C4-2B (cell line): Measurements from ENCODE around the gene CETP.

ENCODE experiments used
- H3K27ac ChIP-seq: fragments of 450-650 bp; 2 replicates; pipeline ENCODE4 v1.5.1; 2017
- ZFX ChIP-seq: fragments of 450-650 bp; IDR thresholded peaks from 2 replicates; pipeline ENCODE4 v1.6.1; 2017
- TF ChIP-seq, protein P1 (sequence below): fragments of 450-650 bp; conservative IDR thresholded peaks from 2 replicates; pipeline ENCODE4 v1.5.1; 2017; ENCODE audit warnings: mild to moderate bottlenecking

CETP gene, protein sequence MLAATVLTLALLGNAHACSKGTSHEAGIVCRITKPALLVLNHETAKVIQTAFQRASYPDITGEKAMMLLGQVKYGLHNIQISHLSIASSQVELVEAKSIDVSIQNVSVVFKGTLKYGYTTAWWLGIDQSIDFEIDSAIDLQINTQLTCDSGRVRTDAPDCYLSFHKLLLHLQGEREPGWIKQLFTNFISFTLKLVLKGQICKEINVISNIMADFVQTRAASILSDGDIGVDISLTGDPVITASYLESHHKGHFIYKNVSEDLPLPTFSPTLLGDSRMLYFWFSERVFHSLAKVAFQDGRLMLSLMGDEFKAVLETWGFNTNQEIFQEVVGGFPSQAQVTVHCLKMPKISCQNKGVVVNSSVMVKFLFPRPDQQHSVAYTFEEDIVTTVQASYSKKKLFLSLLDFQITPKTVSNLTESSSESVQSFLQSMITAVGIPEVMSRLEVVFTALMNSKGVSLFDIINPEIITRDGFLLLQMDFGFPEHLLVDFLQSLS

DNA sequence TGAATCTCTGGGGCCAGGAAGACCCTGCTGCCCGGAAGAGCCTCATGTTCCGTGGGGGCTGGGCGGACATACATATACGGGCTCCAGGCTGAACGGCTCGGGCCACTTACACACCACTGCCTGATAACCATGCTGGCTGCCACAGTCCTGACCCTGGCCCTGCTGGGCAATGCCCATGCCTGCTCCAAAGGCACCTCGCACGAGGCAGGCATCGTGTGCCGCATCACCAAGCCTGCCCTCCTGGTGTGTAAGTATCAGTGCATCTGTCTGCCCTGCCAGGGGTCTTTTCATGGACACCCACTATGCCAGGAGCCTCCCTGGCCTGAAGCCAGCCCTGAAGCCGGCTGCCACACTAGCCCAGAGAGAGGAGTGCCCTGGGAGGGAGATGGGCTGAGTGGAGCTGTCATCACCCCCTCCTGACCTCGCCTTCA lies at the start of gene CETP:
TSS of gene CETP (plus strand) at position 100 of the 431 bp plus-strand sequence. CDS start at position 130, 30 bp downstream.
- no peak within 1 kb of the TSS for H3K27ac ChIP-seq
- TF ChIP-seq ZFX = no peak
- TF ChIP-seq, protein P1, sequence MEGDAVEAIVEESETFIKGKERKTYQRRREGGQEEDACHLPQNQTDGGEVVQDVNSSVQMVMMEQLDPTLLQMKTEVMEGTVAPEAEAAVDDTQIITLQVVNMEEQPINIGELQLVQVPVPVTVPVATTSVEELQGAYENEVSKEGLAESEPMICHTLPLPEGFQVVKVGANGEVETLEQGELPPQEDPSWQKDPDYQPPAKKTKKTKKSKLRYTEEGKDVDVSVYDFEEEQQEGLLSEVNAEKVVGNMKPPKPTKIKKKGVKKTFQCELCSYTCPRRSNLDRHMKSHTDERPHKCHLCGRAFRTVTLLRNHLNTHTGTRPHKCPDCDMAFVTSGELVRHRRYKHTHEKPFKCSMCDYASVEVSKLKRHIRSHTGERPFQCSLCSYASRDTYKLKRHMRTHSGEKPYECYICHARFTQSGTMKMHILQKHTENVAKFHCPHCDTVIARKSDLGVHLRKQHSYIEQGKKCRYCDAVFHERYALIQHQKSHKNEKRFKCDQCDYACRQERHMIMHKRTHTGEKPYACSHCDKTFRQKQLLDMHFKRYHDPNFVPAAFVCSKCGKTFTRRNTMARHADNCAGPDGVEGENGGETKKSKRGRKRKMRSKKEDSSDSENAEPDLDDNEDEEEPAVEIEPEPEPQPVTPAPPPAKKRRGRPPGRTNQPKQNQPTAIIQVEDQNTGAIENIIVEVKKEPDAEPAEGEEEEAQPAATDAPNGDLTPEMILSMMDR = no peak

DNA sequence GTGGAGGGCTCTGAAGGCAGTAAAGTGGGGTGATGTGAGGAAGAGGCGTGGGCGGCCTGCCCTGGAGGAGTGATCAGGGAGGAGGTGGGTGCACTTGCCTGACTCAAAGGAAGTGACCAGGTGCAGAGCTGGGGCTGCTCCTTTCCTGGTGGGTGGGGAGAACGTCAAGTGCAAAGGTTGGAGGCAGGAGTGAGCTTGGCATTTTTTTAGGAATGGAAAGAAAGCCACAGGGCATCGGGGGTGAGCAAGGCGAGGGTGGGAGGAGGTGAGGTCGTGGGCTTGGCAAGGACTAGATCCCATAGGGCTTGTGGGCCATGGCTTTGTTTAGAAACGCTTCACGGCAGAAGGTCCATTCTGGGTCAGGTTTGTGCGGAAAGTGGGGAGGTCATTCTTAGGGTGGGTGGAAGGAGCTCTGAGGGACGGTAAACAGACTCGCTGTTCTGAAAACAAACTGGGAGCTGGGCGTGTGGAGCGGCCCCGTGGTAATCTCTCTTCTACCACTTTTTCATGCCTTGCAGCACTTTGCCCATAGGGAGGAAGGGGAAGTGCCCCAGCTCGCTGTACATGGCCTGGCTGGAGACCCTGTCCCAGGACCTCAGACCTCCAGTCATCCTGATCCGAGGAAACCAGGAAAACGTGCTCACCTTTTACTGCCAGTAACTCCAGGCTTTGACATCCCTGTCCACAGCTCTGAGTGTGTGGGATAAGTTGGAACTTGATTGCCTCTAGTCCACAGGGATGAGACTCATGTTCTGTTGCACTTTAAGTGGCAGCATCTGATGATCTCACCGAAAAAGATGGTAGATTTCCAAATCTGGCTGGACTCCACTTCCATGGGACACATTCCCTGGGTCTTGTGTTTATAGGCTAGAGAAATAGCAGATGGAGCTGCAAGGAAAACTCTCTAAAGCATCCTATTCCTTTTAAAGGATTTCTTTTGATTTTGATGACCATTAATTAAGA lies 48.7 kb upstream of the CETP start:
- TF ChIP-seq ZFX = no peak
- TF ChIP-seq, protein P1 = no peak
- no peak overlapping the region for H3K27ac ChIP-seq

DNA sequence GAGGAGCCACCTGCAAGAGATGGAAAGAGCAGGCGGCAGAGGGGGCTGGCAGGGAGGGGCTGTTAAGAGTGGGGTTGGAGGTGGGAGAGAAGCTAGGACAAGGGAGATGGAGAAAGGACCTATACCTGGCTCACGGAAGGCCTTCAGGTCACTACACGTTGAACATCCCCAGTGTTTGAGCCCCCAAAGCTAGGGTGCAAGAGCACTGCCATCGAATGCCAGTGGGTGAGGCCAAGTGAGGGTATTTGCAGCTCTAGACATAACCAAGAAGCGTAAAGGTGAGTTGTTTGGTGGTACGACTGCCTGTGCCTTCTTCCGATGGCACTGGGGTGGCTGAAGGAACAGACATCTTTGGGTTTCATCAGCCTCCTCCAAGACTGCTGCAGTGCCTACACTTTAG lies 46.9 kb upstream of the CETP start:
- H3K27ac ChIP-seq = peak overlapping the region; percentile 24; the same call in 1 of the 2 replicates
- TF ChIP-seq, protein P1 = no peak
- no peak for TF ChIP-seq ZFX

DNA sequence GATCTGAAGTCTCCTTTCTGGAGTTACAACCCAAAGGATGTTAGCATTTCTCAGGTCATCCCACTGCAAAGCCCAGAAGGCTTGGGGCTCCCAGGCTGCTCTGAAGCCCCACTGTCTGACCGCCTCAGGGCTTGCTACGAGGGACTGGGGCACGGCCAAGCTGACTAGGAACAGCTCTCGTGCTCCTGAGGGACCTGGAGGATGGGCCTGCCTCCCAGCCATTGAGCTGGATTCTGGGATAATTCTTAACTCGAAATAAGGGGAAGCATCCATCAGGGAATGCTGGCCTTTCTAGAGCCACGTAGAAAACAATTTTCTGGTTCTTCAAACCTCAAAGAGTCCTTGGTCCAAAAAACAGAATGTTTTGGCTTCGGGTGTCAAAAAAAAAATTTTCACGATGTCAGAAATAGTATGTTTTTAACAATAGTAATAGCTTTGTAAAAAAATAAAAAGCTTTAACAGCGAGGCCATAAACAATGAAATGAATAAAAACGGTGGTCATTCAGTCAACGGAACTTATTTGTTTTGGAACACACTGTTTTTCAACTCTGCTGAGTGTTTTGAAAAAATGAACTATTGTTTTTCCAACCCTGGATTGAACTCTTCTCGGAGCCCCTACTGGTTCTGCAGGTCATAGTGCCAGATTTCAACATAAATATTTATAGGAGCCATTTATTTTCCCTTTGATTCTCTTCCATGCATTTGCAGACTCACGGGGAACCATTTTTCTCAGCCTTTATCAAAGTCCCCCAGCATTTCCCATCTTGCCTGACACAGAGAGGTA lies 46.2 kb upstream of the CETP start:
- H3K27ac ChIP-seq = peak overlapping the region; percentile 24; the same call in 1 of the 2 replicates
- TF ChIP-seq, protein P1 = no peak
- TF ChIP-seq ZFX = no peak

DNA sequence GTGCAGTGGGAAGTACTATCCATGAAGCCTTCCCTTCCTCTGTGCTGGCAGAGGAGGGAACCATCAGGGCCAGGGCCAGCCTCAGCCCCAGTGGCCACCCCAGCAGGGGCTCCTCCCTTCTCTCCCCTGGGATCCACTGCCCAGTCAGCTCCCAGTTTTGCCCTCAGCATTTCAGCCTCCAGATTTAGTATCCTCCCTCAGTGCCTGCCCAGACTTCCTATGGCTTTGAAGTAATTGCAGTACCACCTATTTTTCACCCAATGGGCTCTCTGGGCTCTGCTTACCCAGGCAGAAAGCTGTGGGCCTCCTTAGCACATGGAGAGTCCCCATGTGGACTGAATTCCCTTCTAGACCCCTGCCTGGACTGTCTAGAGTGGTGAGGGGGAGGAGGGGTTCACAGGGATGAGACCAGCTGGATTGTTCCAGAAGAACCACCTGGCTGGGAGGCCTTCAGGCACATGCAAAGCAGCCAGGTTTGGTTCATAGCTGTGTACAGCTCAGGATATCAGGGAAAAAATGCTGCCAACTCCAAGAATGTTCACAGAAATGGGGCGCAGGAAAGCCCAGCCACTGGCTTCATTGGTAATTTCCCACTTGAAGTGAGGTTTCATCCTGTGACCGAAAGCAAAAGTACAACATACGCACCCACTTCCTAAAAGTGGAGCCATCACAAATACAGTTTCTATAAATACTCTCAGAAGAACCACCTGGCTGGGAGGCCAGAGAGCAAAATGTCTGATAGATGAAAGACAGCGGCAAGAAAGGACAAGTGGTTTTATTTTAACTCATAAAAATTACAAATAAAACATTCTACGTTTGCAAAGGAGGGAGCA lies 45.0 kb upstream of the CETP start:
- peak overlapping the region; percentile 7; the same call in 1 of the 2 replicates for H3K27ac ChIP-seq

More for the DNA sequence above, 45.0 kb upstream of the CETP start:
- no peak for TF ChIP-seq ZFX
- TF ChIP-seq, protein P1 = no peak
